ENCODE results near the gene B3GNT9.

B3GNT9 gene

GRCh38 chr16:67169011-67169451 is 18.2 kb upstream of the B3GNT9 start:
- no peak for DNase-seq (ENCODE audit: low read depth in 2 of 2)
- TF ChIP-seq CTCF (IDR thresholded peaks at IDR 0.05; ENCODE audit: low read depth, low read length) = no peak
- no peak overlapping the region for H3K4me3 ChIP-seq (replicated peaks in 1 of 2; ENCODE audit: low read depth in 2 of 2, low read length in 2 of 2)

GRCh38 chr16:67167588-67167987 is 16.8 kb upstream of the B3GNT9 start:
- no peak for TF ChIP-seq CTCF (IDR thresholded peaks at IDR 0.05; ENCODE audit: low read depth, low read length)
- no peak for DNase-seq (ENCODE audit: low read depth in 2 of 2)
- no peak overlapping the region for H3K4me3 ChIP-seq (replicated peaks in 1 of 2; ENCODE audit: low read depth in 2 of 2, low read length in 2 of 2)

- no peak overlapping the region for H3K4me3 ChIP-seq (replicated peaks in 1 of 2; ENCODE audit: low read depth in 2 of 2, low read length in 2 of 2)
- no peak for TF ChIP-seq CTCF (IDR thresholded peaks at IDR 0.05; ENCODE audit: low read depth, low read length)
Observed at GRCh38 chr16:67166598-67167168, 15.9 kb upstream of the B3GNT9 start.

DNA sequence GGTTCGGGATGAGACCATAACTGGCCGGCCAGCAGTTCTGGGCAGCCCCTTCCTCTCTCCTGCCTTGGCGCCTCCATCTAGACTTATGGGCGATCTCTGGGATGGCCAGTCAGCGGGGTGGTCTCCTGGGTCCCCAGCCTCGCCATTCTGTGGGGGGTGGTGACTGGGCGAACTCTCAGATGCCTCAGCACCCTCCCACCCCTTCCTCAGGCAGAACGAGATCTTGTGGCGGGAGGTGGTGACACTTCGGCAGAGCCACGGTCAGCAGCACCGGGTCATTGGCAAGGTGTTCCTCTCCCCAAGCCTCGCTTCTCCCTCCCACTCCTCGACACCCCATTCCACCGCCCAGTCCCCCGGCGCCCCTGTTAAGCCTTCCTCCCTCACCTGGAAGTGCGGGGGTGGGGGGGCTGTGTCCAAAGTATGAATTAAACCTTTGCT is 15.3 kb upstream of the B3GNT9 start:
- no peak for TF ChIP-seq CTCF (IDR thresholded peaks at IDR 0.05; ENCODE audit: low read depth, low read length)
- DNase-seq (ENCODE audit: low read depth in 2 of 2) = no peak
- H3K4me3 ChIP-seq (replicated peaks in 1 of 2; ENCODE audit: low read depth in 2 of 2, low read length in 2 of 2) = no peak overlapping the region

More at GRCh38 chr16:67166598-67167168, 15.9 kb upstream of the B3GNT9 start:
- DNase-seq (ENCODE audit: low read depth in 2 of 2) = no peak

DNA sequence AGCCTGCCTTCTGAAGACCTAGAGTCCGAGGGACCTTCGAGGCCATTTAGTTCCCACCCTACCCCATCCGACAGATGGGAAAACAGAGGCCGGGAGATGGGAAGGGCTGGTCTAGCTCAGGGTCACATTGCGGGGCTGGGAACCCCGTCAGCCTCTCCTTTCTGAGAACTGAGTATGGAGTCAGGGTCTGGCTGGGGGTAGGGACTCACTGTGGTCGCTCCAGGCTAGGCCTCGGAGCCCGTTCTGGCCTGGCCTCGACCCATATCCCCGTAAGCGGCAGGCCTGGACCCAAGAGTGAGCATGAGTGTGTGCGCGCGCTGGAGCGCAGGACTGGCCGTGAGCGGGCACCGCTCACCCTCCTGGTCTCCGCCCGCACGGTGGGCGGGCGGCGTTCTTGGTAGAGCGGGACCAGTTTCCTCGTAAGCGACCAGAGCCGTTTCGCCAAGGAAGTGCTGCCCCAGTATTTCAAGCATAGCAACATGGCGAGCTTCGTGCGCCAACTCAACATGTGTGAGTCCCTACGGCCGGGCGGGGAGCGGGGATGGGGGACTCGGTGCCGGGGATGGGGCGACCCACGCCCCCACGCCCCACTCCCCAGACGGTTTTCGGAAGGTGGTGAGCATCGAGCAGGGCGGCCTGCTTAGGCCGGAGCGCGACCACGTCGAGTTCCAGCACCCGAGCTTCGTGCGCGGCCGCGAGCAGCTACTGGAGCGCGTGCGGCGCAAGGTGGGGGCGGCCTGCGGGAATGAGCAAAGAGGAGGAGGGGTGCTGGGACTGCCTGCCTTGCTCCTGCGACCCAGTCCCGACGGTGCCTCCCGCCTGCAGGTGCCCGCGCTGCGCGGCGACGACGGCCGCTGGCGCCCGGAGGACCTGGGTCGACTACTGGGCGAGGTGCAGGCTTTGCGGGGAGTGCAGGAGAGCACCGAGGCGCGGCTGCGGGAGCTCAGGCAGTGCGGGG is 14.6 kb upstream of the B3GNT9 start:
- H3K4me3 ChIP-seq (replicated peaks in 1 of 2; ENCODE audit: low read depth in 2 of 2, low read length in 2 of 2) = no peak overlapping the region
- no peak for TF ChIP-seq CTCF (IDR thresholded peaks at IDR 0.05; ENCODE audit: low read depth, low read length)
- no peak for DNase-seq (ENCODE audit: low read depth in 2 of 2)

- peak within 1 kb of the TSS; percentile 5 to 28 for H3K4me3 ChIP-seq (replicated peaks in 1 of 2; ENCODE audit: low read depth in 2 of 2, low read length in 2 of 2)
- TF ChIP-seq CTCF (IDR thresholded peaks at IDR 0.05; ENCODE audit: low read depth, low read length) = no peak
- DNase-seq (ENCODE audit: low read depth in 2 of 2) = peak; percentile 18 to 54
Observed at GRCh38 chr16:67164599-67165061, 13.8 kb upstream of the B3GNT9 start, which contains the start of gene HSF4. TSS of gene HSF4 (plus strand) at chr16:67164745. CDS start at chr16:67164812, 67 bp downstream.

Measured in cardiac fibroblast (primary cell).